ENCODE data around the gene CPNE4. TPM values are rescaled to one million over a fixed set of nuclear protein-coding genes. Genes with fewer than 3 reads are reported as not detected.

Gene CPNE4
- total and polyA plus RNA-seq, 7 donors = 0.03 to 0.04 TPM; not detected in 5

- Histone ChIP-seq H3K27ac (no peak overlapping the region), H3K4me1 (no peaks in the 10 kb centered on the region), H3K9me3 (no peaks in the 10 kb centered on the region), H3K36me3 (ENCODE audit: insufficient read depth in 1 of 2, low read depth in 1 of 2) (no peaks in the 10 kb centered on the region), H3K4me3 (no peak overlapping the region), H3K27me3 (ENCODE audit: insufficient read depth in 3 of 3, low read length in 2 of 3) (no peaks in the 10 kb centered on the region)
- WGBS, 3 donors = 0 to 33% (median 32%) methylated on average over 1 of the region's 1 CpG
- DNase-seq (no peak), ATAC-seq (no peak)
- intact Hi-C loops (cut with DNase I) = no loop called here
- no peak for TF ChIP-seq CTCF (IDR thresholded peaks at IDR 0.05)
These were observed 27.2 kb downstream of the CPNE4 start for GRCh38 chr3:132007617-132008016.

GRCh38 chr3:132006605-132007204 is 28.1 kb downstream of the CPNE4 start:
- Histone ChIP-seq H3K27me3 (ENCODE audit: insufficient read depth in 3 of 3, low read length in 2 of 3) (no peaks in the 10 kb centered on the region), H3K4me1 (no peaks in the 10 kb centered on the region), H3K9me3 (no peaks in the 10 kb centered on the region), H3K4me3 (no peak overlapping the region), H3K27ac (no peak overlapping the region), H3K36me3 (ENCODE audit: insufficient read depth in 1 of 2, low read depth in 1 of 2) (no peaks in the 10 kb centered on the region)
- intact Hi-C loops (cut with DNase I) = no loop called here
- TF ChIP-seq CTCF (IDR thresholded peaks at IDR 0.05) = no peak
- DNase-seq (no peak), ATAC-seq (no peak)
- WGBS, 3 donors = 25 to 32% (median 27%) methylated on average over 3 of the region's 3 CpGs

- no peaks in the 10 kb centered on the region for H3K9me3 ChIP-seq
- WGBS, 3 donors = 40 to 50% (median 43%) methylated on average over 2 of the region's 2 CpGs
- H3K27me3 ChIP-seq (ENCODE audit: insufficient read depth in 3 of 3, low read length in 2 of 3) = no peaks in the 10 kb centered on the region
- ATAC-seq (no peak), DNase-seq (no peak)
- no peaks in the 10 kb centered on the region for H3K4me1 ChIP-seq
- H3K36me3 ChIP-seq (ENCODE audit: insufficient read depth in 1 of 2, low read depth in 1 of 2) = no peaks in the 10 kb centered on the region
- H3K27ac ChIP-seq = no peak overlapping the region
- H3K4me3 ChIP-seq = no peak overlapping the region
- no peak for TF ChIP-seq CTCF (IDR thresholded peaks at IDR 0.05)
- intact Hi-C loops (cut with DNase I) = no loop called here
These were observed 30.2 kb downstream of the CPNE4 start for GRCh38 chr3:132004571-132004970.

GRCh38 chr3:132003685-132004084 is 31.1 kb downstream of the CPNE4 start:
- DNase-seq (no peak), ATAC-seq (no peak)
- WGBS, 3 donors = 83 to 92% (median 89%) methylated on average over 1 of the region's 1 CpG
- H3K36me3 ChIP-seq (ENCODE audit: insufficient read depth in 1 of 2, low read depth in 1 of 2) = no peaks in the 10 kb centered on the region
- H3K27ac ChIP-seq = no peak overlapping the region
- H3K4me3 ChIP-seq = no peak overlapping the region
- H3K27me3 ChIP-seq (ENCODE audit: insufficient read depth in 3 of 3, low read length in 2 of 3) = no peaks in the 10 kb centered on the region
- intact Hi-C loops (cut with DNase I) = no loop called here
- TF ChIP-seq CTCF (IDR thresholded peaks at IDR 0.05) = no peak
- H3K4me1 ChIP-seq = no peaks in the 10 kb centered on the region
- no peaks in the 10 kb centered on the region for H3K9me3 ChIP-seq

- H3K4me1 ChIP-seq = no peaks in the 10 kb centered on the region
- WGBS, 3 donors = 54 to 78% (median 59%) methylated on average over 2 of the region's 2 CpGs
- ATAC-seq (no peak), DNase-seq (no peak)
- no peaks in the 10 kb centered on the region for H3K9me3 ChIP-seq
- no peak for TF ChIP-seq CTCF (IDR thresholded peaks at IDR 0.05)
- intact Hi-C loops (cut with DNase I) = no loop called here
- H3K4me3 ChIP-seq = no peak overlapping the region
- H3K27ac ChIP-seq = no peak overlapping the region
- no peaks in the 10 kb centered on the region for H3K36me3 ChIP-seq (ENCODE audit: insufficient read depth in 1 of 2, low read depth in 1 of 2)
- no peaks in the 10 kb centered on the region for H3K27me3 ChIP-seq (ENCODE audit: insufficient read depth in 3 of 3, low read length in 2 of 3)
These were observed 32.8 kb downstream of the CPNE4 start for GRCh38 chr3:132001999-132002398.
